Measurements from ENCODE around the gene RABL2B.
"Not testable (repeated sequence)": the region's sequence is repeated elsewhere in the genome, so short reads cannot be mapped to it uniquely, and the experiment has no call there.

RABL2B gene

DNA sequence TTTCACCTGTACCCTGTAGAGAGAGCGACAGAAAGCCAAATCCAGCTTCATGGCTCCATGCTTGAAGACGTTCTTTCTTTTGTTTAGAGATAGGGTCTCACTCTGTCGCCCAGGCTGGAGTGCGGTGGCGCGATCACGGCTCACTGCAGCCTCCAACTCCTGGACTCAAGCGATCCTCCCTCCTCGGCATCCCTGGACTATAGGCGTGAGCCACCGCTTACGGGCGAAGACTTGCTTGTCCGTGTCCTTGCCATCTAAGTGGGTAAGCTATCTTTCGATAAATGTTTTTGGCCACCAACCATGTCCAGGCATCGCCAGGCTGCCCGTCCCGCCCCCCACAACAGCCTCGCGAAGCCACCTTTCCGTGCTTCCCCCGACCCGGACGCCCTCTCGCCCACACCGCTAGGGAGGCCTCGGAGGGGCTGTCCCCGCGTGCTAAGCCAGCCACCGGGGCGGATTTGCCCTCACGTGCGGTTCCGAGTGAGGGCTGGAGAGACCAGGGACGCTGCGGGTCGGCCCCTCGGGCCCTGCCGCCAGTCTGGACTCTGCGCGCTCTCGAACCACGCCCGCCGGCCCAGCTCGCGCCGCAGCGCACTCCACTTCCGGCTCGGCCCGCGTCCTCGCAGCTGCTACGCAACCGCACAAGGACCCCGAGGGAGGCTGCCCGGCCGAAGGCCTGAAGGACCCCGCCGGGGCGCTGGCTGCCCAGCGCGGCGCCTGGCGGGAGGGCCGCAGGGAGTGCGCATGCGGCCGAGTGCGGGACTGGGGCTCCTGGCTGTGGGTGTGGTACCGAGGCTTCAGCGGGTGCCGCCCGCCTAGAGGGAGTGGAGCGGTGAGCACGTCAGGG, at the start of gene RABL2B:
RABL2B (minus strand) TSS at position 604 of the 847 bp plus-strand sequence. CDS start 1,342 bp downstream, outside the sequence.
- not testable (repeated sequence) for H3K36me3 ChIP-seq (ENCODE audit: control insufficient read depth, insufficient read depth, low read length); H3K4me1 ChIP-seq (ENCODE audit: control insufficient read depth, insufficient read depth, low read length); H3K27me3 ChIP-seq (ENCODE audit: control insufficient read depth, insufficient read depth, low read length); H3K4me3 ChIP-seq (ENCODE audit: low read length); H3K9me3 ChIP-seq (ENCODE audit: control insufficient read depth, low read length)
- H3K9ac ChIP-seq (ENCODE audit: low read length): peak within 1 kb of the TSS; percentile 41

DNA sequence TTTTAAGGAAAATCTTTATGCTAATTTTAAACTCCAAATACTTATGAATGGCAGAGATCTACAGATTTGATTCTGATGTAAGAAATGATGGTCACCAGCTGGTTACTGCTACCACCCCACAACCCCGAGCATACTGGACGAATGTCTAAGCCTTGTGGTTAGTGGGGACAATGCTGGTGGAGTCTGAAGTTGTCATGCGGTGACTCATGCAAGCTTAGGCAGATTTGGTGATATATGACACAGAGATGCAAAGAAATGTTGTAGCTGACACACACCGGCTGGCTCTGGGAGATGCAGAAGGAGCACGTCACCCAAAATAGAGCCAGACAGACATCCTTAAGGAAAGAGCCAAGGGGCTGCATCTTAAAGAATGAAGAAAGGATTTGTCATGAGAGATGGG, 3.5 kb upstream of the RABL2B start:
- not testable (repeated sequence) for H3K36me3 ChIP-seq (ENCODE audit: control insufficient read depth, insufficient read depth, low read length); H3K4me3 ChIP-seq (ENCODE audit: low read length); H3K9me3 ChIP-seq (ENCODE audit: control insufficient read depth, low read length); H3K4me1 ChIP-seq (ENCODE audit: control insufficient read depth, insufficient read depth, low read length); H3K9ac ChIP-seq (ENCODE audit: low read length); H3K27me3 ChIP-seq (ENCODE audit: control insufficient read depth, insufficient read depth, low read length)

DNA sequence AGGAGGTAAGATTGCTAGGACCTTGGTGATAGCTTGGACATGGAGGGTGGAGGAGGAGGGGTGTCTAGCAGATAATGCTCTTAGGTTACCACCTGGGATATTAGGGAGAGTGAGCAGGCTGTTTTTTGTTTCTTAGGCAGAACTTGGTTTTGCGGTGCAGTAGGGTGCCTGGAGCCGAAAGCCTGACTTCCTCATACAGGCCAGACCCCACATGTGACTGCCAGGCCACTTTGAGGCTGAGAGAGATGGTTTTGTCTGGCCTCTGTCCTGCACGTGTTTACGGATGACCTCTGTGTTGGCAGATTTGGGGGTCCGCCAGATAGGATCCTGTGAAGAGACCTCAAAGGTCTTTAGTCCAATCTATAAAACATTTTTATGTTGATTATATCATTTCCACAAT, 1.9 kb upstream of the RABL2B start:
- not testable (repeated sequence) for H3K27me3 ChIP-seq (ENCODE audit: control insufficient read depth, insufficient read depth, low read length); H3K4me3 ChIP-seq (ENCODE audit: low read length); H3K36me3 ChIP-seq (ENCODE audit: control insufficient read depth, insufficient read depth, low read length); H3K4me1 ChIP-seq (ENCODE audit: control insufficient read depth, insufficient read depth, low read length); H3K9me3 ChIP-seq (ENCODE audit: control insufficient read depth, low read length); H3K9ac ChIP-seq (ENCODE audit: low read length)

DNA sequence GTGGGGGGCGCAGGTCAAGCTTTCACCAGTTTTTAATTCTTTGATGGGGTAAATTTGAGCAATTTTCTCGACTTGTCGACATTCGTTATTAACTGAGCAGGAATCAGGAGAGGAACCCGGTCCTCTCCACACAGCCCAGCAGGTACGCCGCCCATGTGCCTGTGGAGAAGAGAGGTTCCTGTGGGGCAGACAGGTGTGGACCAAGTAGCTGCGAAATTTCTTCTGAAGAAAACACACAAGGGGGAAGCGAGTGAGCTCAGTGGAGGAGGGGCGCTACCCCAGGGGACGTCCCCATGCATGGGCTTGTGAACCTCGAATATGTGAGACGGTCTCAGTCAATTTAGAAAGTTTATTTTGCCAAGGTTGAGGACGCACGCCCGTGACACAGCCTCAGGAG, 442 bp upstream of the RABL2B start:
- not testable (repeated sequence) for H3K4me3 ChIP-seq (ENCODE audit: low read length); H3K36me3 ChIP-seq (ENCODE audit: control insufficient read depth, insufficient read depth, low read length); H3K9me3 ChIP-seq (ENCODE audit: control insufficient read depth, low read length); H3K27me3 ChIP-seq (ENCODE audit: control insufficient read depth, insufficient read depth, low read length); H3K4me1 ChIP-seq (ENCODE audit: control insufficient read depth, insufficient read depth, low read length)
- H3K9ac ChIP-seq (ENCODE audit: low read length): peak overlapping the region; percentile 41

DNA sequence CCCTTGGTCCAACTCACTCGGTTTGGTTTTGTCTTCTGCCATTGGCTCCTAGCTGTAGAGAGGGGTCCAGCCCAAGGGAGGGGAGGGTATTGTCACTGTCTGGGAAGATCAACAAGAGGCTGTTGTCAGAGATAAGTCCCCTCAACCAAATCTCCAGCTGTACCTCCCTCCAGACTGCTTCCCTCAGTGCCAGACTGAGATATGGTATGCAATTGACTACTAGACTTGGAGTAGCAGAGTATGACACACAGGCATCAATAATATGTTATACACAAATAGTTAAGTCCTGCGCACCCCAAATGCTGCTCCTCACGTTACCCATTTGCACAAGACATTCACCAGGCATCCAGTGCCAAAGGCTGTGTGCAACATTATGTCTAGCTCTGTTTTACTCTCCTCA, 1.2 kb downstream of the RABL2B start:
- not testable (repeated sequence) for H3K4me1 ChIP-seq (ENCODE audit: control insufficient read depth, insufficient read depth, low read length); H3K27me3 ChIP-seq (ENCODE audit: control insufficient read depth, insufficient read depth, low read length); H3K4me3 ChIP-seq (ENCODE audit: low read length); H3K36me3 ChIP-seq (ENCODE audit: control insufficient read depth, insufficient read depth, low read length); H3K9me3 ChIP-seq (ENCODE audit: control insufficient read depth, low read length); H3K9ac ChIP-seq (ENCODE audit: low read length)

DNA sequence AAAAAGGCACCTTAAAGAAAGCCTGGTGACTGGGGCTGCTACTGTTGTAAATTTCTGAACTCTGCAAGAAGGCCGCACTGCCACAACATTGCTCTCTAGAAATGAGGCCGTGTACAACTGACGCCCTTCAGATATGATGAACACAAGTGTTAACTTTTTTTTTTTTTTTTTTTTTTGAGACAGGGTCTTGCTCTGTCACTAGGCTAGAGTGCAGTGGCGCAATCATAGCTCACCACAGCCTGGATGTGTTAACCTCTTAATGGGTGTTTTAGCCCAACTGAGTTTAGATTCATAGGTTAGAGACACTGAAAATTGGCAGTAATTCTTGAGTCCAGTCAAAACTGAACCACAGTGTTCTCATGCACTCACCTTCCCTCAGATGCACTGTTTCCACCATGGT, 3.2 kb downstream of the RABL2B start:
- not testable (repeated sequence) for H3K4me3 ChIP-seq (ENCODE audit: low read length); H3K36me3 ChIP-seq (ENCODE audit: control insufficient read depth, insufficient read depth, low read length); H3K9ac ChIP-seq (ENCODE audit: low read length); H3K4me1 ChIP-seq (ENCODE audit: control insufficient read depth, insufficient read depth, low read length); H3K27me3 ChIP-seq (ENCODE audit: control insufficient read depth, insufficient read depth, low read length); H3K9me3 ChIP-seq (ENCODE audit: control insufficient read depth, low read length)

DNA sequence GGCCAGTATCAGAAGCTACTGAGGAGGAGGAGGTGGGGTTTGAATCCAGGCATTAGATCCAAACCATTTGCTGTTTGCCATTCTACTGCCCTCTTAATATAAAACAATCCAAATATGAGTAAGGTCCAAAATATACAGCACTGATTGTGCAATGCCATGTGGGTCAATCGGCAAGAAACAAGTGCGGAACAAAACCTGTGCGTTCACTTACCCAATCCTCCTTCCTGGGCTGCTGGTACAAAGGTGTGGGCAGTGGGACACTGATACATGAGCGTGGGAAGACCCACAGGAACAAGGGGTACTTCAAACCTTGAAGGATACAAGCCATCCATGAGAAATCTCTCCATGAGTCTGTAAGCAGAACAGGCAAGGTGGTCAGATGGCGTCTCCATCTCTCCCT, 5.8 kb downstream of the RABL2B start:
- H3K4me1 ChIP-seq (ENCODE audit: control insufficient read depth, insufficient read depth, low read length): not testable (repeated sequence)

DNA sequence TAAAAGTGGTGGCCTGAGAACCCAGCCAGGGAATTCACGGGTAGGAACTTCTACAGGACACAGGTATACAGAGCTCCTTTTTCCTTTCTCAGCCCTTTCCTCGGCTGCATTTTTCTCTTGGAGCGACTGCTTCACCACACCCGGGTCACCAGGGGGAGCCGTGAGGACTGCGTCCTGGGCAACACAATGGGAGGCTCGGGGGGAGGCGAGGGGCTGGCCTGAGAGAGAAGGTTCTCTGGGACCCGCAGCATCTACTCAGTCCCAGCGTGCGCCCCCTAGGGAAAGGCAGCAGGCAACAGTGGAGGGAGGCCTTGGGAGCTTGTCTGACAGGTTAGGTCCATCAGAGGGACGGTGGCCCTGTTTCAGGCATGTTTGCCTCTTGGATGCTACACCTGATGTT, 8.3 kb downstream of the RABL2B start:
- H3K27me3 ChIP-seq (ENCODE audit: control insufficient read depth, insufficient read depth, low read length); H3K4me3 ChIP-seq (ENCODE audit: low read length); H3K9me3 ChIP-seq (ENCODE audit: control insufficient read depth, low read length); H3K36me3 ChIP-seq (ENCODE audit: control insufficient read depth, insufficient read depth, low read length); H3K4me1 ChIP-seq (ENCODE audit: control insufficient read depth, insufficient read depth, low read length); H3K9ac ChIP-seq (ENCODE audit: low read length): not testable (repeated sequence)

More for the DNA sequence above, 5.8 kb downstream of the RABL2B start:
- H3K4me3 ChIP-seq (ENCODE audit: low read length); H3K36me3 ChIP-seq (ENCODE audit: control insufficient read depth, insufficient read depth, low read length); H3K9me3 ChIP-seq (ENCODE audit: control insufficient read depth, low read length); H3K27me3 ChIP-seq (ENCODE audit: control insufficient read depth, insufficient read depth, low read length); H3K9ac ChIP-seq (ENCODE audit: low read length): not testable (repeated sequence)

DNA sequence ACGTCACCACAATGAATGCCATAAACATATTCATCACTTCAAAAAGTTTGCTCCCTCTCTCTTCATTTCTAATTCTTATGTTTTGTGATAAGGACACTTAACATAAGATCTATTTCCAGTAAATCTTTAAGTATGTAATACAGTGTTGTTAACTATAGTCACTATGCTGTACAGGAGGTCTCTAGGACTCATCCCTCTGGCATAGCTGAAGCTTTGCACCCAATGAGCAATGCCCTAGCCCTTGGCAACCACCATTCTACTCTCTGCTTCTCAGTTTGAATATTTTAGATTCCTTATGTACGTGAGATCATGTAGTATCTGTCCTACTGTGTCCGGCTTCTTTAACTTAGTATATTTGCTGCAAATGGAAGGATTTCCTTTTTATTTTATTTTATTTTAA, 19.1 kb downstream of the RABL2B start:
- H3K4me1 ChIP-seq (ENCODE audit: control insufficient read depth, insufficient read depth, low read length); H3K4me3 ChIP-seq (ENCODE audit: low read length); H3K9me3 ChIP-seq (ENCODE audit: control insufficient read depth, low read length); H3K27me3 ChIP-seq (ENCODE audit: control insufficient read depth, insufficient read depth, low read length); H3K9ac ChIP-seq (ENCODE audit: low read length); H3K36me3 ChIP-seq (ENCODE audit: control insufficient read depth, insufficient read depth, low read length): not testable (repeated sequence)

DNA sequence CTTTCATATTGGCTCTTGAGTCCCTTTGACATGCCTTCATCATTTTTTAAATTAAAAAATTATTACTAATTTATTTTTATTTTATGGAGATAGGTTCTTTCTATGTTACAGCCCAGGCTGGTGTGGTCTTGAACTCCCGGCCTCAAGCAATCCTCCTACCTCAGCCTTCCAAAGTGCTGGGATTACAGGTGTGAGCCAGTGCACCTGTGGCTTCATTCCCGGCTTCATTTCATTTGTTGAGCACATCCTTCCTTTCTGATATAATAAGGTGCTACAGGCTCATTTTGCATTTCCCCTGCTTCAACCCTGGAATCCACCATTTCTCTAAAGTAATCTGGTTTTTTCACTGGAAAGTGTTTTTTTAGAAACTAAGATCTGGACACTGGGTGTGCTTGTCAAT, 21.6 kb downstream of the RABL2B start:
- H3K4me3 ChIP-seq (ENCODE audit: low read length); H3K4me1 ChIP-seq (ENCODE audit: control insufficient read depth, insufficient read depth, low read length): not testable (repeated sequence)

DNA sequence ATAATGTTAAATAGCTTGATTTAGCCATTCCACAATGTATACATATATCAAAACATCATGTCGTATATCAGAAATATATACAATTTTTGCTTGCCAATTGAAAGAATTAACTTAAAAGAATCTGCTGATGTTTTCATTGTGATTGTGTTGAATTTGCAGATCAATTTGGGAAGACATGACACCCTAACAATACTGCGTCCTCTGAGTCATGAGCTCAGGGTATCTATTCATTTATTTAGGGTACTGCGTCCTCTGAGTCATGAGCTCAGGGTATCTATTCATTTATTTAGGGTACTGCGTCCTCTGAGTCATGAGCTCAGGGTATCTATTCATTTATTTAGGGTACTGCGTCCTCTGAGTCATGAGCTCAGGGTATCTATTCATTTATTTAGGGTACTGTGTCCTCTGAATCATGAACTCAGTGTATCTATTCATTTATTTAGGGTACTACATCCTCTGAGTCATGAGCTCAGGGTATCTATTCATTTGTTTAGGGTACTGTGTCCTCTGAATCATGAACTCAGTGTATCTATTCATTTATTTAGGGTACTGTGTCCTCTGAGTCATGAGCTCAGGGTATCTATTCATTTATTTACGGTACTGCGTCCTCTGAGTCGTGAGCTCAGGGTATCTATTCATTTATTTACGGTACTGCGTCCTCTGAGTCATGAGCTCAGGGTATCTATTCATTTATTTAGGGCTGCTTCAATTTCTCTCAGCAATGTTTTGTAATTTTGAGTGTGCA, 23.7 kb downstream of the RABL2B start:
- not testable (repeated sequence) for H3K36me3 ChIP-seq (ENCODE audit: control insufficient read depth, insufficient read depth, low read length); H3K4me3 ChIP-seq (ENCODE audit: low read length); H3K4me1 ChIP-seq (ENCODE audit: control insufficient read depth, insufficient read depth, low read length); H3K9ac ChIP-seq (ENCODE audit: low read length); H3K27me3 ChIP-seq (ENCODE audit: control insufficient read depth, insufficient read depth, low read length); H3K9me3 ChIP-seq (ENCODE audit: control insufficient read depth, low read length)

More for the DNA sequence above, 21.6 kb downstream of the RABL2B start:
- not testable (repeated sequence) for H3K9me3 ChIP-seq (ENCODE audit: control insufficient read depth, low read length); H3K9ac ChIP-seq (ENCODE audit: low read length); H3K36me3 ChIP-seq (ENCODE audit: control insufficient read depth, insufficient read depth, low read length); H3K27me3 ChIP-seq (ENCODE audit: control insufficient read depth, insufficient read depth, low read length)

DNA sequence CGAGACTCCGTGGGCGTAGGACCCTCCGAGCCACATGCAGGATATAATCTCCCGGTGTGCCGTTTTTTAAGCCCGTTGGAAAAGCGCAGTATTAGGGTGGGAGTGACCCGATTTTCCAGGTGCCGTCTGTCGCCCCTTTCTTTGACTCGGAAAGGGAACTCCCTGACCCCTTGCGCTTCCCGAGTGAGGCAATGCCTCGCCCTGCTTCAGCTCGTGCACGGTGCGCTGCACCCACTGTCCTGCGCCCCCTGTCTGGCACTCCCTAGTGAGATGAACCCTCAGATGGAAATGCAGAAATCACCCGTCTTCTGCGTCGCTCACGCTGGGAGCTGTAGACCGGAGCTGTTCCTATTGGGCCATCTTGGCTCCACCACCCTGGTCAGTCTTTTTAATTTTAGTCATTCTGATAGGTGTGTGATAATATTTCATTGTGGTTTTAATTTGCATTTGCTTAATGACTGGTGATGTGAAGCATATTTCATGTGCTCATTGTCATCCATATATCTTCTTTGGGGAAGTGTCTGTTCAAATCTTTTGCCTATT, 26.4 kb downstream of the RABL2B start:
- H3K27me3 ChIP-seq (ENCODE audit: control insufficient read depth, insufficient read depth, low read length); H3K9me3 ChIP-seq (ENCODE audit: control insufficient read depth, low read length); H3K4me1 ChIP-seq (ENCODE audit: control insufficient read depth, insufficient read depth, low read length); H3K36me3 ChIP-seq (ENCODE audit: control insufficient read depth, insufficient read depth, low read length); H3K4me3 ChIP-seq (ENCODE audit: low read length); H3K9ac ChIP-seq (ENCODE audit: low read length): not testable (repeated sequence)

Measured in mucosa of stomach (tissue), 1 donor.